Measurements from ENCODE around the gene UMOD.

UMOD gene

GRCh38 chr16:20352615-20353014 is at the start of gene UMOD:
Gene UMOD, minus strand, starts transcription at chr16:20352715. Its CDS starts 1,978 bp downstream, at chr16:20350737.
- no peak for TF ChIP-seq CTCF (IDR thresholded peaks at IDR 0.05)

GRCh38 chr16:20401475-20402016 is 49.0 kb upstream of the UMOD start:
- TF ChIP-seq CTCF (IDR thresholded peaks at IDR 0.05), result no peak

GRCh38 chr16:20401066-20401465 is 48.6 kb upstream of the UMOD start:
- TF ChIP-seq CTCF (IDR thresholded peaks at IDR 0.05), result no peak

GRCh38 chr16:20399185-20399584 is 46.7 kb upstream of the UMOD start:
- no peak for TF ChIP-seq CTCF (IDR thresholded peaks at IDR 0.05)

- TF ChIP-seq CTCF (IDR thresholded peaks at IDR 0.05), result no peak
These were observed 46.1 kb upstream of the UMOD start for GRCh38 chr16:20398603-20399002.

- TF ChIP-seq CTCF (IDR thresholded peaks at IDR 0.05), result no peak
These were observed 45.1 kb upstream of the UMOD start for GRCh38 chr16:20397468-20398074.

- TF ChIP-seq CTCF (IDR thresholded peaks at IDR 0.05), result no peak
These were observed 44.4 kb upstream of the UMOD start for GRCh38 chr16:20396846-20397467.
